ENCODE results near the gene TRABD.
"Not testable (repeated sequence)": the region's sequence is repeated elsewhere in the genome, so short reads cannot be mapped to it uniquely, and the experiment has no call there.

TRABD gene

GRCh38 chr22:50199829-50200460 is 14.2 kb downstream of the TRABD start:
- DNase-seq (ENCODE audit: insufficient read length, low spot score): no peak
- no peak for FAIRE-seq

DNA sequence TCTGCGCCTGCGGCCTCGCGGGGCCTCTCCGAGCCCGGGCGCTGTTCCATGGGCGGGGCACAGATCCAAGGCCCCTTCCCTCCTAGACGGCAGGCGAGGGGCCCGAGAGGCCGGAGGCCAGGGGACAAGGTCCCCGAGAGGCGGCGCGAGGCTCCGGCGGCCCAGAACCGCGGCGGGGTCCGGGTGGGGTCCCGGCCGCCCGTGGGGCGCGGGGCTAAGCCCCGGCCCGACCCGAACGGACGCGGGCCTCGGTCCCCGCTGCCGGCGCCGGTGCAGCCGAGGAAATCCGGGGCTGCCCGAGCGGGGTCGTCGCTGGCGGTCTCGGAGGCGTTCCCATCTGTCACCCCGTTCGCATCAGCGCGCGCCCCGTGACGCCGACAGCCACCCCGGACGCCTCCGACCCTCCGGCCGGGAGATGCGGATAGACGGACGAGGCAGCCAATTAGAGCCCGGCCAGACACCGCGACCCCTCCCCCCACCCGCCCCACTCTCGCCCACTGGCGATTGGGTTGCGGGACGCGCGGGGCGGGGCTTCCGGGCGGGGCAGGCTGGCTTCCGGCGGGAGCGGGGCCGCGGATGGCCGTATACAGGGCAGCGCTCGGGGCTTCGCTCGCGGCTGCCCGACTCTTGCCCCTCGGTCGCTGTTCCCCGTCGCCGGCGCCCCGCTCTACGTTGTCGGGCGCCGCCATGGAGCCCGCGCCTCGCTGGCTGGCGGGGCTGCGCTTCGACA is 14.9 kb downstream of the TRABD start, which contains the start of gene SELENOO:
SELENOO (plus strand) TSS at position 551 of the 730 bp plus-strand sequence; CDS start at position 577, 26 bp downstream.
- FAIRE-seq (peak; percentile 28), DNase-seq (ENCODE audit: insufficient read length, low spot score) (peak; percentile 100)

- no peak for FAIRE-seq
- no peak for DNase-seq (ENCODE audit: insufficient read length, low spot score)
These were observed 15.7 kb downstream of the TRABD start for GRCh38 chr22:50201191-50202129.

- no peak for DNase-seq (ENCODE audit: insufficient read length, low spot score)
- FAIRE-seq: no peak
These were observed 16.5 kb downstream of the TRABD start for GRCh38 chr22:50202130-50202666.

GRCh38 chr22:50203288-50203687 is 17.6 kb downstream of the TRABD start:
- FAIRE-seq (no peak), DNase-seq (ENCODE audit: insufficient read length, low spot score) (no peak)

DNA sequence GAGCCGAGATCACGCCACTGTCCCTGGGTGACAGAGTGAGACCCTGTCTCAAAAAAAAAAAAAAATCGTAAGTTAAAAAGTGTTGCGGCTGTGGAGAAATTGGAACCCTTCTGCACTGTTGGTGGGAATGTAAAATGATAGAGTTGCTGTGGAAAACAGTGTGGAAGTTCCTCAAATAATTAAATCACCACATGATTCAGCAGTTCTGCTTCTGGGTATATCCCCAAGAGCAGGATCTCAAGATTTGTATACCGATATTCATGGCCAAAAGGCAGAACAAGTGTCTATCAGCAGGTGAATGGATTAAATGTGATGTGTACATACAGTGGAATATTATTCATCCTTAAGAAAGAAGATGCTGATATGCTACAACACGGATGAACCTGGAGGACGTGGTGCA is 18.9 kb downstream of the TRABD start:
- FAIRE-seq: no peak

DNA sequence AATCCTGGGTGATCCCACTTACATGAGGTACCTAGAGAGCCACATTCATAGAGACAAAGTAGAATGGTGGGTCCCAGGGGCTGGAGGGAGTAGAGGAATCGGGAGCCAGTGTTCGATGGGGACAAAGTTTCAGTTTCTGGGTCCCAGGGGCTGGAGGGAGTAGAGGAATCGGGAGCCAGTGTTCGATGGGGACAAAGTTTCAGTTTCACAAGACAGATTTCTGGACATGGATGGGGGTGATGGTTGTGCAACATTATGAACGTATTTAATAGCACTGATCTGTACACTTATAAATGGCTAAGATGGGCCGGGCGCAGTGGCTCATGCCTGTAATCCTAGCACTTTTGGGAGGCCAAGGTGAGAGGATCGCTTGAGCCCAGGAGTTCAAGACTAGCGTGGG is 19.3 kb downstream of the TRABD start:
- not testable (repeated sequence) for FAIRE-seq

More for the DNA sequence above, 18.9 kb downstream of the TRABD start:
- no peak for DNase-seq (ENCODE audit: insufficient read length, low spot score)

GRCh38 chr22:50205781-50206569 is 20.3 kb downstream of the TRABD start:
- FAIRE-seq: no peak
- DNase-seq (ENCODE audit: insufficient read length, low spot score): no peak

More for the DNA sequence above, 19.3 kb downstream of the TRABD start:
- DNase-seq (ENCODE audit: insufficient read length, low spot score): not testable (repeated sequence)

GRCh38 chr22:50206599-50206998 is 20.9 kb downstream of the TRABD start:
- FAIRE-seq: no peak
- DNase-seq (ENCODE audit: insufficient read length, low spot score): no peak

- DNase-seq (ENCODE audit: insufficient read length, low spot score): no peak
- no peak for FAIRE-seq
These were observed 21.8 kb downstream of the TRABD start for GRCh38 chr22:50207383-50208140.

- no peak for FAIRE-seq
- no peak for DNase-seq (ENCODE audit: insufficient read length, low spot score)
These were observed 22.8 kb downstream of the TRABD start for GRCh38 chr22:50208430-50208938.

DNA sequence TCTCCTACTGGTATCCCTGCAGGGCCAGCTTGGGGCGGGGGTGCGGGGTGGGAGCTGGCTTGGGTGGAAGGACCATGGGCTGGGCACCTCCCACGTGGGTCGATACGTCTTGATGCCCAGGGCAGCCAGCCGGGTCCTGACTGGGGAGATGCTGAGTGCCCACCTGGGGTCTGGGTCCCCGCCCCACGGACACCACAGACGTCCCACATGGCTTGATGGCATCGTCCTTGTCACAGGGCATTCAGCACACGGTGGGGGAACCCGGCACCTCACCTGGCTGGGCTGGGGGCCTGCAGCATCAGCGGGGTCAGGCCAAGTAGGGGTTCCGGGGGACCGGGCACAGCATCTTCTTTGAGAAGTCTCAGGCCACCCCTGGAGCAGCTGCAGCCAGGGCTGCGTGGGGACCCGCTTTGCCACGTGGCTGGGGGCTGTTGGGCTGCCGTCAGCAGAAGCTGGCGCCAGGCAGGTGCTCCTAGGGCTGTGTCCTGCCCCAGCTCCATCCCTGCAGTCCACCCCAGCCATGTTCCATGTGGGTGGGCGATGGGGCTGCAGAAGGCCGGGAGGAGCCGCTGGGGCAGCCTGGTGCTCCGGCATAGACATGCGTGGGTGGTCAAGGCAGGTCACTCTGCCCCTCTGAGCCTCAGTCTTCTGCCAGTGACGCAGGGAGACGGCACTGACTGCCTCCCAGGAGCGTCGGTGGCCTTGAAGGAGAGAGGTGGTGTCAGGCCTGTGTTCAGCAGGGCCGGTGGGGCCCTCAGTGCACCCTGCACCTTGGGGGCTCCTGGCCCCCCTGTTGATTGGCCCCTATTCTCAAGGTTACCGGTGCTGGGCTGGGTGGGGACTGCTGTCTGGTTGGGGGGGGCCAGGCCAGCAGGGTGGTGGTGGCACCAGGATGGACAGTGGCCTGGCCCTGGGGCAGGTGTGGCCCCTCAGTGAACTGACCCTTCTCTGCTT is 23.5 kb downstream of the TRABD start:
- DNase-seq (ENCODE audit: insufficient read length, low spot score) (no peak), FAIRE-seq (no peak)

GRCh38 chr22:50209893-50210292 is 24.2 kb downstream of the TRABD start:
- peak; percentile 85 for FAIRE-seq
- DNase-seq (ENCODE audit: insufficient read length, low spot score): peak; percentile 97

DNA sequence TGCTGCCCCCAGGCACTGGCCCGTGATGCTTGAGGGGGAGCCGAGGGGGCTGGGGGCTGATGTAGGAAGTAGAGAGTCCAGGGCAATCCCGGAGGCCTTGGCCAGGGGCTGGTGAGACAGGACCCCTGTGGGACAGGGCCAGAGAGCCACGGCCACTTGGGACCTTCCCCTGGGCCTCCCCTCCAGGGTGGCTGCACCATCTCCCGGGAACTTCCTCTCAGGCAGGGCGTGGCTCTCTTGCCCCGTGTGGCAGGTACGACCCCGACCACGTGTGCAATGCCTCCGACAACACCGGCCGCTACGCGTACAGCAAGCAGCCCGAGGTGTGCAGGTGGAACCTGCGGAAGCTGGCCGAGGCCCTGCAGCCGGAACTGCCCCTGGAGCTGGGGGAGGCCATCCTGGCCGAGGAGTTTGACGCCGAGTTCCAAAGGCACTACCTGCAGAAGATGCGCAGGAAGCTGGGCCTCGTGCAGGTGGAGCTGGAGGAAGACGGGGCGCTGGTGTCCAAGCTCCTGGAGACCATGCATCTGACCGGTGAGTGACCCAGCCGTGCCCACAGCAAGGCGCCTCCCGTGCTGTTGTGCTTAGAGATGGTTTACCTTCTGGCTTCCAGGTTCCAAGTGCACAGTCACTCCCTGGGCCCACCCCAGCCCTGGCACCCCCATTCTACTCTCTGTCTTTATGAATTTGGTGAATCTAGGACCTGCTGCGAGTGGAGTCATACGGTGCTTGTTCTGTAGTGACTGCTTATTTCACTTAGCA is 24.8 kb downstream of the TRABD start:
- FAIRE-seq: no peak

DNA sequence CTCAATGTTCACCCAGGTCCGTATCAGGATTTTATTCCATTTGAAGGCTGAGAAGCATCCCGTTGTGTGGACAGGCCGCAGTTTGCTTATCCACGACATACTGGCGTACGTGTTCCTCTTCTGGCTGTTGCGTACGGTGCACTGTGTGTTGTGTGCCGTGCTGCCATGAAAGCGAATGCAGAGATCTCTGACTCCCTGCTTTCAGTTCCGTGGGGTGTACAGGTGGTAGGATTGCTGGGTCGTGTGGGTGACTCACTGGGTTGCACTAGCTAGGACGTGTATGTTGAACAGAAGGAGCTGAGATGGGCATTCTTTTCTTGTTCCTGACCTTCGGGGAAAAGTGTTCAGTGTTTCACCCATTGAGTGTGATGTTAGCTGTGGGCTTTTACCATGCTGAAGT is 25.4 kb downstream of the TRABD start:
- DNase-seq (ENCODE audit: insufficient read length, low spot score): no peak
- FAIRE-seq: no peak

More for the DNA sequence above, 24.8 kb downstream of the TRABD start:
- no peak for DNase-seq (ENCODE audit: insufficient read length, low spot score)

DNA sequence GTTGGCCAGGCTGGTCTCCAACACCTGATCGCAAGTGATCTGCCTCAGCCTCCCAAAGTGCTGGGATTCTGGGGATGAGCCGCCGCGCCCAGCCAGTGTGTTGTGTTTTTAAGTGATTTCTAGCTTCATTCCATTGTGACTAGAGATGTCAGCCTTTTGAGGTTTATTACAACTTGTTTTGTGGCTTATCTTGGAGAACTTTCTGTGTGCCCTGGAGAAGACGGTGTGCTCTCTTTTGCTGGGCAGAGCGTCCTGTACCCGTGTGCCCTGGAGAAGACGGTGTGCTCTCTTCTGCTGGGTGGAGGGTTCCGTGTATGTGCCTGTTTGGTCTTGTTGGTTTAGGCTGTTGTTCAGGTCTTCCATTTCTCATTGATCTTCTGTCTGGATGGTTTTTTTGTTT is 27.6 kb downstream of the TRABD start:
- DNase-seq (ENCODE audit: insufficient read length, low spot score) (no peak), FAIRE-seq (no peak)

All from GM19239 (cell line).